HS-27A (cell line): ENCODE results near the gene MED20.

Experiments
- DNase-seq: peaks from one replicate; pipeline ENCODE4 v3.0.0-alpha.2; 2012; ENCODE audit warnings: low read depth, missing footprints

The MED20 gene

GRCh38 chr6:41914343-41914742 lies 6.6 kb downstream of the MED20 start:
- DNase-seq, result no peak

GRCh38 chr6:41909727-41910126 lies 11.2 kb downstream of the MED20 start:
- no peak for DNase-seq

GRCh38 chr6:41901882-41902519 lies 18.9 kb downstream of the MED20 start:
- no peak for DNase-seq

GRCh38 chr6:41900861-41901260 lies 20.1 kb downstream of the MED20 start:
- no peak for DNase-seq

- DNase-seq, result no peak
Observed at GRCh38 chr6:41896281-41896680, 24.7 kb downstream of the MED20 start.

GRCh38 chr6:41895300-41896233 lies 25.4 kb downstream of the MED20 start, which contains the start of gene USP49:
USP49 (minus strand) TSS chr6:41895375; CDS start chr6:41806983, 88,392 bp downstream.
- DNase-seq, result peak; percentile 62

GRCh38 chr6:41894366-41895299 lies 26.3 kb downstream of the MED20 start:
- DNase-seq, result no peak

- no peak for DNase-seq
Observed at GRCh38 chr6:41892921-41893564, 27.9 kb downstream of the MED20 start.

GRCh38 chr6:41887331-41887751 lies 33.6 kb downstream of the MED20 start:
- no peak for DNase-seq

GRCh38 chr6:41885930-41886329 lies 35.0 kb downstream of the MED20 start:
- DNase-seq, result no peak

- DNase-seq, result no peak
Observed at GRCh38 chr6:41884957-41885356, 36.0 kb downstream of the MED20 start.

GRCh38 chr6:41881506-41881905 lies 39.4 kb downstream of the MED20 start:
- DNase-seq, result no peak

- no peak for DNase-seq
Observed at GRCh38 chr6:41878961-41879405, 42.0 kb downstream of the MED20 start.

- peak; percentile 73 for DNase-seq
Observed at GRCh38 chr6:41878246-41878645, 42.7 kb downstream of the MED20 start.

GRCh38 chr6:41877051-41877680 lies 43.8 kb downstream of the MED20 start:
- no peak for DNase-seq

GRCh38 chr6:41874741-41875140 lies 46.2 kb downstream of the MED20 start:
- no peak for DNase-seq

GRCh38 chr6:41872147-41872546 lies 48.8 kb downstream of the MED20 start:
- no peak for DNase-seq

- DNase-seq, result no peak
Observed at GRCh38 chr6:41871691-41872090, 49.2 kb downstream of the MED20 start.

GRCh38 chr6:41859356-41859755 lies 61.6 kb downstream of the MED20 start:
- DNase-seq, result no peak

GRCh38 chr6:41858703-41859102 lies 62.2 kb downstream of the MED20 start:
- DNase-seq, result no peak
